Subcutaneous abdominal adipose tissue (tissue), 5 donors: ENCODE results near the gene UHRF2.
"Not testable (repeated sequence)": the region's sequence is repeated elsewhere in the genome, so short reads cannot be mapped to it uniquely, and the experiment has no call there.

Source experiments
- H3K27ac ChIP-seq: one replicate; pipeline ENCODE4 v1.7.0; 2013; ENCODE audit warnings: low read depth, mild to moderate bottlenecking, inconsistent platforms, low read length, moderate library complexity
- H3K27me3 ChIP-seq, 5 donors: one replicate each; pipeline ENCODE4 v1.7.0; 2013; ENCODE audit warnings: low read length in 5 of 5, inconsistent platforms in 1 of 5; ENCODE audit not compliant: control insufficient read depth in 5 of 5, insufficient read depth in 4 of 5
- H3K36me3 ChIP-seq, 5 donors: one replicate each; pipeline ENCODE4 v1.7.0; 2013; ENCODE audit warnings: low read length in 5 of 5; ENCODE audit not compliant: control insufficient read depth in 5 of 5, insufficient read depth in 5 of 5
- H3K4me1 ChIP-seq, 5 donors: one replicate each; pipeline ENCODE4 v1.7.0; 2013; ENCODE audit warnings: low read length in 5 of 5, mild to moderate bottlenecking in 3 of 5, moderate library complexity in 1 of 5; ENCODE audit not compliant: control insufficient read depth in 5 of 5, insufficient read depth in 5 of 5
- H3K4me3 ChIP-seq, 5 donors: one replicate each; pipeline ENCODE4 v1.7.0; 2013; ENCODE audit warnings: low read length in 5 of 5, low read depth in 1 of 5
- H3K9ac ChIP-seq, 5 donors: one replicate each; pipeline ENCODE4 v1.7.0; 2013; ENCODE audit warnings: low read length in 5 of 5, mild to moderate bottlenecking in 4 of 5, moderate library complexity in 3 of 5
- H3K9me3 ChIP-seq, 5 donors: one replicate each; pipeline ENCODE4 v1.7.0; 2013; ENCODE audit warnings: low read length in 5 of 5; ENCODE audit not compliant: control insufficient read depth in 5 of 5
- donor health status: healthy.
- donor health status: healthy.
- donor health status: healthy.
- donor health status: healthy.
- donor health status: healthy.

UHRF2 gene

GRCh38 chr9:6412487-6413364 lies at the start of gene UHRF2:
UHRF2 (plus strand) TSS chr9:6413199; CDS start chr9:6413491, 292 bp downstream.
- peak within 1 kb of the TSS; percentile 77 to 96 (median 90) for H3K9ac ChIP-seq
- H3K4me3 ChIP-seq: peak within 1 kb of the TSS; percentile 89 to 99 (median 93)
- H3K9me3 ChIP-seq: no peaks in the 10 kb centered on the region
- peaks cover 3 to 34% (median 26%) of the 10 kb centered on the region in 5 donors for H3K4me1 ChIP-seq
- no peaks in the 10 kb centered on the region for H3K36me3 ChIP-seq
- no peaks in the 10 kb centered on the region for H3K27me3 ChIP-seq
- H3K27ac ChIP-seq: peak within 1 kb of the TSS; percentile 80

- Histone ChIP-seq H3K27me3 (no peaks in the 10 kb centered on the region), H3K27ac (no peak overlapping the region), H3K9me3 (peaks cover 0 to 4% (median 0%) of the 10 kb centered on the region in 5 donors), H3K9ac (no peak overlapping the region), H3K36me3 (no peaks in the 10 kb centered on the region), H3K4me3 (no peak overlapping the region), H3K4me1 (no peaks in the 10 kb centered on the region)
These were observed 45.7 kb upstream of the UHRF2 start for GRCh38 chr9:6367128-6367890.

- Histone ChIP-seq H3K27ac (no peak overlapping the region), H3K4me3 (no peak overlapping the region), H3K27me3 (no peaks in the 10 kb centered on the region), H3K9me3 (peaks cover 0 to 4% (median 0%) of the 10 kb centered on the region in 5 donors), H3K4me1 (no peaks in the 10 kb centered on the region), H3K36me3 (no peaks in the 10 kb centered on the region), H3K9ac (no peak overlapping the region)
These were observed 44.2 kb upstream of the UHRF2 start for GRCh38 chr9:6368831-6369230.

- not testable (repeated sequence) for H3K9ac ChIP-seq, H3K27ac ChIP-seq, H3K4me1 ChIP-seq, H3K9me3 ChIP-seq, H3K36me3 ChIP-seq, H3K27me3 ChIP-seq, H3K4me3 ChIP-seq
These were observed 31.5 kb upstream of the UHRF2 start for GRCh38 chr9:6381477-6382012.

GRCh38 chr9:6382681-6383080 lies 30.3 kb upstream of the UHRF2 start:
- Histone ChIP-seq H3K9ac (no peak overlapping the region), H3K27ac (no peak overlapping the region), H3K9me3 (no peaks in the 10 kb centered on the region), H3K4me1 (peaks cover 0 to 2% (median 0%) of the 10 kb centered on the region in 5 donors), H3K27me3 (no peaks in the 10 kb centered on the region), H3K4me3 (no peak overlapping the region), H3K36me3 (no peaks in the 10 kb centered on the region)

- no peaks in the 10 kb centered on the region for H3K36me3 ChIP-seq
- H3K4me1 ChIP-seq: peaks cover 0 to 2% (median 0%) of the 10 kb centered on the region in 5 donors
- no peak overlapping the region for H3K27ac ChIP-seq
- no peaks in the 10 kb centered on the region for H3K27me3 ChIP-seq
- no peaks in the 10 kb centered on the region for H3K9me3 ChIP-seq
- no peak overlapping the region for H3K4me3 ChIP-seq
- H3K9ac ChIP-seq: no peak overlapping the region
These were observed 29.3 kb upstream of the UHRF2 start for GRCh38 chr9:6383551-6384225.

GRCh38 chr9:6384732-6385131 lies 28.3 kb upstream of the UHRF2 start:
- Histone ChIP-seq H3K27ac (no peak overlapping the region), H3K4me1 (peaks cover 0 to 2% (median 0%) of the 10 kb centered on the region in 5 donors), H3K9me3 (no peaks in the 10 kb centered on the region), H3K36me3 (no peaks in the 10 kb centered on the region), H3K4me3 (no peak overlapping the region), H3K27me3 (no peaks in the 10 kb centered on the region), H3K9ac (no peak overlapping the region)

- Histone ChIP-seq H3K36me3 (no peaks in the 10 kb centered on the region), H3K27ac (no peak overlapping the region), H3K4me3 (no peak overlapping the region), H3K27me3 (peaks cover 0 to 4% (median 0%) of the 10 kb centered on the region in 5 donors), H3K4me1 (no peaks in the 10 kb centered on the region), H3K9ac (no peak overlapping the region), H3K9me3 (no peaks in the 10 kb centered on the region)
These were observed 13.9 kb upstream of the UHRF2 start for GRCh38 chr9:6399071-6399470.

- no peaks in the 10 kb centered on the region for H3K4me1 ChIP-seq
- H3K9ac ChIP-seq: no peak overlapping the region
- H3K9me3 ChIP-seq: no peaks in the 10 kb centered on the region
- H3K27me3 ChIP-seq: no peaks in the 10 kb centered on the region
- no peaks in the 10 kb centered on the region for H3K36me3 ChIP-seq
- no peak overlapping the region for H3K27ac ChIP-seq
- no peak overlapping the region for H3K4me3 ChIP-seq
These were observed 7.6 kb upstream of the UHRF2 start for GRCh38 chr9:6405371-6405770.
